ENCODE results near the gene BSN. TPM values are rescaled to one million over a fixed set of nuclear protein-coding genes. Genes with fewer than 3 reads are reported as not detected.
"Not testable (repeated sequence)": the region's sequence is repeated elsewhere in the genome, so short reads cannot be mapped to it uniquely, and the experiment has no call there.

BSN gene
- total RNA-seq, 1 donor from 2014 or later: 0.62 TPM

DNA sequence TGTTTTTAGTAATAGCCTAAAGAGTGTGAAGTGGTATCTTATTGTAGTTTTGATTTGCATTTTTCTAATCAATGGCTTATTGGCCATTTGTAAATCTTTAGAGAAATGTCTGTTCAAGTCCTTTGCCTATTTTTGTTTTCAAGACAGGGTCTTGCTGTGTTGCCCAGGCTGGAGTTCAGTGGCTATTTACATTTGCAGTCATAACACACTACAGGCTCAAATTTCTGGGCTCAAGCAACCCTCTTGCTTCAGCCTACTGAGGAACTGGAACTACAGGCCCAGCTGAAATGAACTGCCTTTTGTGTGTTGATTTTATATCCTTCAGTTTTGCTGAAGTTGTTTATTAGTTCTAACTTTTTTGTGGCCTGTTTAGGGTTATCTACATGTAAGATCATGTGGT, 27.9 kb downstream of the BSN start:
- ATAC-seq: no peak

DNA sequence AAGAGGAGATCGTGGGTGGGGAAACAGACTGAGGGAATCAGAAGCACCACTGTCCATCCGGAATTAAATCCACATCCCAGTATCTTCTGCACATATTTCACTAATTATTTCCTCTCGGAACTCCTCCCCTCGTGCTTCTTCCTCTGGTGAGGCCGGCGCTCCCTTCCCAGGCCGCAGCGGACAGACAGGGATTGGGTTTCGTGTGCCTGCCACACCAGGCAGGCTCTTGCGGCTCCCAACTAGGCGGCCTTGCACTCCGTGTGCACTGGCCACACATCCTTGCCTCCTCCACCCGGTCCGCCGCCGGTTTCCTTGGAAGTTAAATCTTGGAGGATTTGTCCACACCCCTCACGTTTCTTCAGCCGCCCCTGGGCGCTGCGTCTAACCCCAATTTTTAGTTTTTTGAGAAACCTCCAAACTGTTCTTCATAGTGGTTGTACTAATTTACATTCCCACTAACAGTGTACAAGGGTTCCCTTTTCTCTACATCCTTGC, 31.0 kb downstream of the BSN start:
- ATAC-seq; intact Hi-C loops (cut with DNase I); DNase-seq (ENCODE audit: low spot score): not testable (repeated sequence)

More for the DNA sequence above, 27.9 kb downstream of the BSN start:
- intact Hi-C loops (cut with DNase I): no loop called here
- DNase-seq (ENCODE audit: low spot score): no peak

DNA sequence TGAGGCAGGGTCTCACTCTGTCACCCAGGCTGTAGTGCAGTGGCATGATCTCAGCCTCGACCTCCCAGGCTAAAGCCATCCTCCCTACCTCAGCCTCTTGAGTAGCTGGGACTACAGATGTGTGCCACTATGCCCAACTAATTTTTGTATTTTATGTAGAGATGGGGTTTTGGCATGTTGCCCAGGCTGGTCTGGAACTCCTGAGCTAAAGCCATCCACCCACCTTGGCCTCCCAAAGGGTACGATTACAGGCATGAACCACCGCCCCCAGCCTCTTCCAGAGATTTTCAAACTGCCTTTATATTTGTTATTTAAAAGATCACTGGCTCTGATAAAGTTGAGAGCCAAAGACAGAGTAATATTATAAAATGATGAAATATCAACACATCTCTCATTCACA, 37.3 kb downstream of the BSN start:
- intact Hi-C loops (cut with DNase I): no loop called here
- no peak for DNase-seq (ENCODE audit: low spot score)

DNA sequence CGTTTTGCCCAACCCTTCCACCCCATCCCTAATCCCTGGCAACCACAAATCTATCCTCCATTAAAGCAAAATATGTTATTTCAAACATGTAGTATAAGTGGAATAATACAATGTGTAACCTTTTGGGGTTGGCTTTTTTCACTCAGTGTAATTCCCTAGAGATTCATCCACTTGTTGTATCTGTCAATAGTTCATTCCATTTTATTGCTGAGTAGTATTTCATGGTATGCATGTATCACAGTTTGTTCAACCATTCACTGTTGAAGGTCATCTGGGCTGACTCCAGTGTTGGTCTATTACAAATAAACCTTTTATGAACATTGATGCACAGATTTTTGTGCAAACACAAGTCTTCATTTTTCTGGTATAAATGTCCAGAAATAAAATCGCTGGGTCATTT, 38.8 kb downstream of the BSN start:
- intact Hi-C loops (cut with DNase I): no loop called here
- DNase-seq (ENCODE audit: low spot score) (no peak), ATAC-seq (no peak)

More for the DNA sequence above, 37.3 kb downstream of the BSN start:
- ATAC-seq: no peak

DNA sequence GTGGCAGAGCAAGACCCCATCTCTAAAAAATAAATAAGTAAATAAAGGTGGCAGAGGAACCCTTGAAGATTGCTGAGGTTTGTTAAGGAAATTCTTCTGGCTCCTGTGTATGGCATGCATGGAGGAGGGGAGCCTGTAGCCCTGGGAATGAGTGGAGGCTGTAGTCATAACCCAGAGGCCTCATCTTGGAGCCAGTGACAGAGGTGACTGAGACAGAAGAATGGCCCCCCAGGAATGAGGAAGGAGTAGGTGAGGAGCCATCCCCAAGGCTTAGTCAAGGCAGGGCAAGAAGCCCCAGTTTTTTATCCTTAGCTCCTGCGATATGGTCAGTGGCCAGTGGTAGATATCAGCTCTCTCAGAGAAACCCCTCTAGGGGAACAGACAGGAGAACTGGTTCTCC, 46.5 kb downstream of the BSN start:
- DNase-seq (ENCODE audit: low spot score): no peak

DNA sequence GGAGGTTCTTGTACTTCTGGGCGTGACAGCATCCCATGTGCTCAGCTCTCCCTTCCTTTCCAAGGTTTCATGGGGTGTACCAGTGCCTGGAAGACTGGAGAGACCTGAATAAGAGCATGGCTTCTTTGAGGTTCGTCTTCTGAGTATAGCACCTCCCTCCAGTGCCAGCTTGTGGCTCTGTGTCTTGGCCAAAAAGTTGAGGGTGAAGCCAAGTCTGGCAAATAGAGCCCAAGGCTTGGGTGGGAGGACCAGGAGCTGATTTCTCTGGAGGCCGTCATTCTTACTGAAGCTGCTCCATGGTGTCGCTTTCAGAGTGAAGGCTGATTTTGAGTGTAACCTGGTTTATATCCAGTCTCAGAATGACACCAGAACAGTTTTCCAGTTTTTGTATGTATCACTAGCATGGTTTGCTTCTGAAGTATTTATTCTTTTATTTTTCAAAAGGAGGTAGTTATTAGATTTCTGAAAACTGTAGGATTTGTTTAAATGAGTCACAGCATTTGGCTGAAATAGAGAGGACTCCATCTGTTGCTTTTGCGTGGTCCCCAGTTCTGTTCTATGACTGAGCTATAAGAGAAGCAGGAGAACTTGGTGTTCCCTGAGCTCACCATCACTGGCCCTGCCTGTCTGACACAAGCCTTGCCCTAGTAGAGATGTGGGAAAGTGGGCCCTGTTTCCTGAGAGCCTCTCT, 47.2 kb downstream of the BSN start:
- intact Hi-C loops (cut with DNase I): no loop called here
- DNase-seq (ENCODE audit: low spot score) (no peak), ATAC-seq (no peak)

More for the DNA sequence above, 46.5 kb downstream of the BSN start:
- no peak for ATAC-seq
- intact Hi-C loops (cut with DNase I): no loop called here

DNA sequence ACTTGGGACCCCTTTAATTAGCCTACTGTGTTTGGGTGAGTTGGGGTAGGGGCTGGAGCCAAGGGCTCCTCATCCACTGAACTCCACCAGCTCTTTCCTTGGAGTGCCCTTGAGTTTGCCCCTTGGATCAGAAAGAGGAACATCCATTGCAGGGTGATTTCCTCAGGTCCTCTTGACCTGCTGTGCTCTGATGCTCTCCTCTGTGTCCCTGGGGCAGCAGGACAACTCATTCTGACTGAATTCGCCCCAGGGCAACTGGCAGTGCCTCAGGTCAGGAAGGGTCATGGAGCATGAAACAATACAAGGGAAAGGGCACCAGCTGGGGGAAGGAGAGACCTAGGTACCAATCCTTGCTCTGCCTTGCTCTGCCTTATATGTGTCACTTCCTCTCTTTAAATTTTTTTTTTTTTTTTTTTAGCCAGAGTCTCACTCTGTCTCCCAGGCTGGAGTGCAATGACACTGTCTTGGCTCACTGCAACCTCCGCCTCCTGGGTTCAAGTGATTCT, 47.8 kb downstream of the BSN start:
- intact Hi-C loops (cut with DNase I): no loop called here
- ATAC-seq: no peak
- no peak for DNase-seq (ENCODE audit: low spot score)

DNA sequence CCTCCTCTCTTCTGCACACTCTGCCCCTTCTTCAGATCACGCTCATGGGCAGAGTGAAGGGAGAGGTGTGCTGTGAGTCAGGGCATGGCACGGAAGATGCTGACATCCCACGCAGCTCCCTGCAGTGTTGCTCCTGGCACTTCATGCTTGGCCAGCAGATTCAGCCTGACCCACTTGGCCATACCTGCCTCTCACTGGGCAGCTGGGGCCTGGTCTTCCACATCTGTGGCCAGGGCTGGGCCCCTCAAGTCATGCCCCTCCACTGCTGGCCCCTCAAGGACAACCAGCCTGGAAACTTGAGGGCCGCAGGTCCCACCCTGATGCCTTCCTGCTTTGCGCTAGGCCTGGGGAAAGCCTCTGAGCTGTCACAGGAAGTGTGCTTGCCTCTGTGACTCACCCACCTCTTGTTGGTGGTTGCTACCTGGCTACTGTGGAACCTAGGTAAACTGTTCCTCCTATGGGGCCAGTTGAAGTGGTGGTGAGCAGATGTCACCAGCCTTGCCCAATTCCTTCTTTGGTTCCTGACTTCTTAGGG, 48.7 kb downstream of the BSN start:
- DNase-seq (ENCODE audit: low spot score) (no peak), ATAC-seq (no peak)
- intact Hi-C loops (cut with DNase I): no loop called here

DNA sequence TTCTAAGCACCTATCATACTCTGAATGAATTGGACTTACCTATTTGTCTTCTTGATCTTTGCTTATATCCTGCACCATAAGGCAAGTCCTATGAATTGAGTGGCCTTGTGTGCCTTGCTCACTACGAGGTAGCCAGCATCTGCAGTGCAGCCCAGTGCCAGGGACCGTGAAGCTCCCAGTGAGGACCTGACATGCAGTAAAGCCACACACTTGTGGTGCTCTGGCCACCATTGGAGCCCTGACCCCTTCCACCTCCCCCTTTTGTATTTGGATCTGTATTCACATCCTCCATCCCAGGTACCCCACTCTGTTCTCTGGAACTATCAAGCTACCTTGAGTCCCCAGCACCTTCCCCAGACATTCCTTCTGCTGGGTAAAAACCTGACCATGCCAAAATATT, 52.1 kb downstream of the BSN start:
- DNase-seq (ENCODE audit: low spot score) (no peak), ATAC-seq (no peak)
- intact Hi-C loops (cut with DNase I): no loop called here

DNA sequence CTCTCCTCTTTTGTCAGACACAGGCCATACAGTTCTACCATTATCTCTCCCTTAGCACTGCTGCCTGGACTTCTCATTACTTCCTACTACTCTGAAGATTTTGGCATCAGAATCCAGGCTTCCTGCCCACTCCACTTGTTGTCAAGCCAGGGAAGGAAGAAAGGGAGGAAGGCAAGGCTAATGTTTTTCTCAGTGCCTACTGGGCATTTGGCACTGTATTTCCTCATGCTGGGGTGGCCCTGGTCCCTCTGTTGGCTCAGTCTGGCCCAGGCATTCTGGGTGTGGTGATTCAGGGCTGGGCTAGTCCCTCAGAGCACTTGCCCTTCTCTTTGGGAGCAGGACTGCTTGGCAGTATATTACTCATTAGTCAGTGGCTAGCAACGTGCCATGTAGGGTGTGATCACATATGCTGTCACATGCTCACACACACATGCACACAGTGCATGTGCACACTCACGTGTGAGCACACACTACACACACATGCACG, 52.9 kb downstream of the BSN start:
- intact Hi-C loops (cut with DNase I): no loop called here
- ATAC-seq (peak; percentile 46), DNase-seq (ENCODE audit: low spot score) (no peak)

DNA sequence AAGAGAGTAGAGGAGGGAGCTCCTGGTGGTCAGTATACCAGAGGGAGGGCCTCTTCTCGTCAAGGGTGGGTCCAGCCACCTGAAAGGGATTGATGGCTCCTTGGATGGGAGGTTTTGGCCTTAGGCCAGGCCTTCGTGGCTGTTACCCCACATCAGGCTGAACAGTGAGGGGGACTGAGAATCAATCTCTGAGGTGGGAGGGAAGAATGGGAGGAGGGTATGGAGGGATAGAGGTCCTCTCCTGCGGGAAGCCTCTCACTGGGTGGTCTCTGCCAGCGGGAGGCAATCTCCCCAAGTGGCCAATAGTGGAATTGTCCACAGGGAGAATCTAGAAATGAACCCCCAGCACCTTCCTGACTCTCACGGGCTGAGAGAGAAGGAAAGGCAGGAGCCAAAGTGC, 53.5 kb downstream of the BSN start:
- intact Hi-C loops (cut with DNase I): no loop called here
- no peak for ATAC-seq

DNA sequence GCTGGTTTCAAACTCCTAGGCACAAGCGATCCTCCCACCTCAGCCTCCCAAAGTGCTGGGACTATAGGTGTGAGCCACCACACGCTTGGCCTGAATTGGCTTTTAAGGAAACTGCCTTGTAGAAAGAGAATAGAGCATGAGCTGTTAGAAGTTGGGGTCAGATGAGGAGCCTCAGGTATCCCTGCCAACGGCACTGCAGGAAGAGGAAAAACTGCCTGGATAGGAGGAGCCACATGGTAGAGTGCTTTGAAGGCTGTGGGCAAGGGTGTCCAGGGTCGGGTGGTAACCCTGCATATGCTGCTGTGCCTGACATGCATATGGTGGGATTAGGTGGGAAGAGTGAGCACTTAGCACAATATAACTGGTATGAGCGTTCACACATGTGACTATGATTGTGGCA, 55.0 kb downstream of the BSN start:
- intact Hi-C loops (cut with DNase I): no loop called here

More for the DNA sequence above, 53.5 kb downstream of the BSN start:
- DNase-seq (ENCODE audit: low spot score): no peak

DNA sequence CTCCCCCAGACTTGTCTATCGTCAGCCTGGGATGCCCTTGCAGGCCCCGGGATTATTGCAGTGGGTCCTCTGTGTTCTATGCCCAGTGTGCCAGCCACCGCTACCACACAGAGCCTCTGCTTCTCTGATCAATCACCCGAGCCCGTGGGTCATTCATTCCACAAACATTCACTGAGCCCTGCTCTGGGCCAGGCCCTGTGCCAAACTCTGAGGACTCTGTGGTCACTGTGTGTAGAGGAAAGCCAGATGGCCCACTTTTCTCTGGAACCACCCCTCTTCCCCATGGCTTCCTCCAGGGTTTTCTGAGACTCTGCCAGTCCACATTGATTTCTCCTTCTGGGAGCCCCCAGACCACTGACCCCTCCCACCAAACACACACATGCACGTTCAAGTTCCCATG, 55.5 kb downstream of the BSN start:
- intact Hi-C loops (cut with DNase I): no loop called here
- ATAC-seq: no peak

More for the DNA sequence above, 55.0 kb downstream of the BSN start:
- DNase-seq (ENCODE audit: low spot score): no peak
- ATAC-seq: no peak

DNA sequence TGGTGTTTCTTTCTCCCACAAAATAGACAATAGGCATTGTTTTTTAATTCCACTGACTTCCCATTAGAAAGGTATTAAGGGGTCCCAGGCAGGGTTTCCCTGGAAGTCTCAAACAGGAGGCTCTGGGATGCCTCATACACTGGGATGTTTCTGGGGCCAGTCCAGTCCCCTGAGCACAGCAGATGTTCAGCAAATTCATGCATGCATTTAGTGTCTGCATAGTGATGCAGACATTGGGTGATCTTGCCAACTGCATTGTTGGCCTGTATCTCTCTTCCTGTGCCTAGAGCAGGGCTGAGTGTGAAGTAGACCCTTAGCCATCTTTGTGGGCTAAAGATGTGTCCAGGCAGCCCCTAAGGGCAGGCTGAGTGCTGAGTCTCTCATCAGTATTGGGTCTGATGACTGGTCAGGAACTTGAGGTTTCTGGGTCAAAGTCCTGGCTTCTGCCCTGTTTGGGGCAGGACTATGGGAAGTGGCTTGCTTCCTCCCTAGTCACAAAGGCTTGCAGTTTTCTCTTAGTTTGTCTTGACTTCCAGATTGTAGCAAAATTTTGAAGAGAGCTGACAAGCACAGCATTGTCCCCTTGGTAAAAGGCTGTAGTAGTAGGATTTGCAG, 56.5 kb downstream of the BSN start:
- DNase-seq (ENCODE audit: low spot score): no peak
- ATAC-seq: no peak
- intact Hi-C loops (cut with DNase I): no loop called here

More for the DNA sequence above, 55.5 kb downstream of the BSN start:
- no peak for DNase-seq (ENCODE audit: low spot score)

DNA sequence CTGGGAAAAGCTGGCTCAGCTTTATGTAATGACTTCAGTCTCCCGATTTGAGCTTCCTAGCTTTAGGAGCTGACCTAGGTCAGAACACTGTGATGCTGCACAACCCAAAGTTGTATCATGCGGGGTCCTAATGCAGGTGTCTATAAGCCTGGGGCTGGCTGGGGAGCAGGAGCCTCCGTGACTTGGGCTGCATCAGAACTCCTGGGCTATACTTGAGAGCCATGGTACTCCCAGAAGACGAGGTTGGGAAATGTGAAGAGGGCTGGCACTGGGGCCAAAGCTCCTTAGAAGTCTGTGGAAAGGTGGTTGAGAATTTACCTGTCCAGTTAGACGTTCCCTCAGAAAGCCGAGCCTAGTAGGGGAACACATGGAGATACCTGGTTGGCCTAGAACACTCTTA, 57.0 kb downstream of the BSN start:
- ATAC-seq (no peak), DNase-seq (ENCODE audit: low spot score) (no peak)
- intact Hi-C loops (cut with DNase I): no loop called here

DNA sequence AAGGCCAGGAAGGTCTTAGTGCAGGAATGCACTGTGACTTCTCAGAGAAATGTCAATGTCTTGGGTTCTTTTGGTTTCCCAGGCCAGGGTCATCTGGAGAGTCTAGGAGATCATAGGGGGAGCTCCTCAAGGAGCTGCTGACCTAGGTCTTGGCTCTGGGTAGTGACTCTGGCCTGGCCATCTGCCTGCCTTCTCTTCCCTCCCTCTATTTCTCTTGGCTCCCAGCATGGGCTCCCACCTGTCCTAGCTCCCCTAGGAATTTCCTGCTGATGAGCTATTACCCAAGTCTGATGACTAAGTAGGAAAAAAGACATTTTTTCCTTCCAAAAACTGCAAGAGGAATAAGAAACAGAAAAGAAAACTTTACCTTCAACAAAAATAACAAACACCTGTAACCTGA, 57.4 kb downstream of the BSN start:
- no peak for DNase-seq (ENCODE audit: low spot score)
- intact Hi-C loops (cut with DNase I): no loop called here
- peak; percentile 56 for ATAC-seq

DNA sequence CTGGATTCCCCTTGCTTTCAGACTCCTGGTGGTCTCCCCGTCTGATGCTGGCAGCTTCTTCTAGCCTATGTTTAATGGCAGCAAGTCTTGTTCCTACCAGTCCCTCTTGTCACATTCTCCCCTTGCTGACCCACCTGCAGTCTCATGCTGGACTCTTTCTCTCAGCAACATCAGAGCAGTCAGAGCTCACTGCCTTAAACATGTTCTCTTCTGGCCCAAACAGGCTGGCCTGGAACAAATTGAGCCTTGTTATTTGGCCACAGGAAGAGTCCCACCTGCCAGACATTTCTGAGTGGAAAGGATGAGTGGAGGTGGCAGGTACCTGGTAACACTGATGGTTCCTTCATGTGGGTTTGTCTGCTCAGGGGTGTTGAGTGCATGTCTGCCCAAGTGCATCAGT, 60.7 kb downstream of the BSN start:
- peak; percentile 25 for DNase-seq (ENCODE audit: low spot score)
- intact Hi-C loops (cut with DNase I): no loop called here
- ATAC-seq: no peak

DNA sequence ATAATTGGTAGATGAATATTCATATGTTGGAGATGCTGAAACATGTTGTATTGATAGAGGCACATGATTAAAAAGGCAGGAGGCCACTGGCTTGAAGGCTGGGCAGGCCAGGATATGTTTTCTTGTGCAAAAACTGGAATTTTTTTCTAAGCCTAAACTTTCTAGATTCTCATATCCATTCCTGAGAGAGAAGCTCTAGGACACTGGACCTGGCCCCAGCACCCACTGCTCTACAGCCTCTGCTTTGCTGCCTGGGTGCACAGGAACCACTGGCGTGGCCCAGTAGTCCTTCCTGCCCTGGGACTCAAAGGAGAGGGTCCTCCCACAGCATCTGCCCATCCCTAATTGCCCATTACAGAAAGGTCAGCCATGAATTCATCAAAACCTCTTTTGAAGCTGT, 61.8 kb downstream of the BSN start:
- intact Hi-C loops (cut with DNase I): no loop called here
- ATAC-seq: no peak
- peak; percentile 36 for DNase-seq (ENCODE audit: low spot score)

DNA sequence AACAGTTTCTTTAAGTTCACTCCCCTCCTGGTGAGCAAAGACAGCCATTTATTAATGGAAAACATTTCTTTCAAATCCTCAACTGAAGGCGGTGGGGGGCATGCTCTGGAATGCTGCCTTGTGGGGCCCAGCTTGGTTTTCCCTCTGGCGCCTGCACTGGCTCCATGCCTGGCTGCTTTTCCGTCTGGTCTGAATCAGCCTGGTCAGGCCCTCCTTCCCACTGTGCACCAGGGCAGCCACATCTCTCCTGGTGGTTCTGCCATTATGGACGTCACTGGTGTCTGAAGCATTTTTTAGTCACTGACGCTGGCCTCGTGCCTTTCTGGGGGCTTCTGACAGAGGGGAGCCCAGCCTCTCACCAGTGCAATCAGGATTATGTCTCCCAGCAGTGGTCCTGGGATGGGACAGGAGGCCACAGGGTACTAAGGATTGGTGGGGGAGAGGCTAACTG, 62.2 kb downstream of the BSN start:
- intact Hi-C loops (cut with DNase I): no loop called here
- ATAC-seq: no peak
- peak; percentile 52 for DNase-seq (ENCODE audit: low spot score)

DNA sequence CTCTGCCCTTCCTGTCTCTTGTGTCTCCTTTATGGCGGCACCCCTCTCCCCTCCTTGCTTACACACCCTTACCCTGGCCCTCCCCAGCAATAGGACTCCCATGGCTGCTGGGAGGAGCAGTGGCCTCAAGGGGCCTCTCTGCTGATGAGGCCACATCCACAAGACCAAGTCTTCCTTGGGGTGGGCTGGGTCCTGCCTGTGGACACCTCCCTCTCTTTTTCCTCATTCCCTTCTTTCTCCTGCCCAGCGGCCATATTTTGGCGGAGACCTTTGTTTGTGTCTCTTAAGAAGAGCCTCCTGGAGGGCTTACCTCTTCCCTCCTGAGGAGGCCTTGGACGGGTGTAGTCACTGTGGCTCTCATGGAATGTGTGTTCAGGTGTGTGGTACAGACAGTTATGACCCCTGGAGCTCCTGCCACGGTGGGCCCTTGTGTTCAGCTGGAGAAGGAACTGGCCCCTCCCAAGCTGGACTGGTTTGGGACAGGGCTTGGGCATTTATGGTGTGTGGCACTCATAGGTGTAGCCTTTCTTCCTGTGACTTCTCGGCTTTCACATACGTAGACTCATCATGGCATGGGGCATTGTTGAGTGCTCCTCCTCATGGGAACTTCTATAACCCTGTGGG, 63.2 kb downstream of the BSN start:
- intact Hi-C loops (cut with DNase I): no loop called here
- DNase-seq (ENCODE audit: low spot score): peak; percentile 44
- ATAC-seq: no peak
